ENCODE data around the gene GPATCH8.

The GPATCH8 gene

DNA sequence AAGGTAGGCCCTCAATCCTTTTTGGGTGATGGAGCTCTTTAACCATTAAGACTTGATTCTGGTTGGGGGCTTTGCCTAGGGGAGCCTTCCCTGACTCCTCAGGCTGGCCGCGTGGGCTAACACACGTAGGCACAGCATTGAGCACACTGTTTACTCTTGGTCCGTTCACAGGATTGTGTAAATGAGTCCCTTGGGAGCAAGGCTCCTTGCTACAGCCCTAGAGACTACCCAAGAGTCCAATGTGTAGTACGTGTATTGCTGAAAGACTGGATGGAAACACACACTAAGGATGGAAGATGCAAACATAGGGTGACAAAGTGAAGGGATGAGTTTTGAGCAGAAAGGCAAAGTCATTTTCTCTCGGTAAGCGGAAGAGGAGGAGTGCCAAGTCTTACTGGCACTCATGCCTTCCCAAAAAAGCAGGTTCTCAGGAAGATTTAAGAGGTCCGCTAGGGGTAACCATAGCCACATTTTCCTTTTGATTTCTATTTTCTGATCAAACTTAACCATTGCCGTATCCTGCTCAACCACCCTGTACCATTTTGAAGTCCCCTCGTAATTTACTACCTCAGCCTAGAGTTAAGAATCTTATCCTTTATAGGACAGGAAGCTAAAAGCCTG lies 112.8 kb downstream of the GPATCH8 start:
- DNase-seq (ENCODE audit: low read depth in 1 of 2, low spot score in 1 of 2): no peak
- in situ Hi-C loops (cut with HindIII; ENCODE audit: low pct_unique_long_range_greater_than_20kb, low sequenced_read_pairs): no loop called here
- TF ChIP-seq JUND (IDR thresholded peaks at IDR 0.05; ENCODE audit: low read depth): no peak

DNA sequence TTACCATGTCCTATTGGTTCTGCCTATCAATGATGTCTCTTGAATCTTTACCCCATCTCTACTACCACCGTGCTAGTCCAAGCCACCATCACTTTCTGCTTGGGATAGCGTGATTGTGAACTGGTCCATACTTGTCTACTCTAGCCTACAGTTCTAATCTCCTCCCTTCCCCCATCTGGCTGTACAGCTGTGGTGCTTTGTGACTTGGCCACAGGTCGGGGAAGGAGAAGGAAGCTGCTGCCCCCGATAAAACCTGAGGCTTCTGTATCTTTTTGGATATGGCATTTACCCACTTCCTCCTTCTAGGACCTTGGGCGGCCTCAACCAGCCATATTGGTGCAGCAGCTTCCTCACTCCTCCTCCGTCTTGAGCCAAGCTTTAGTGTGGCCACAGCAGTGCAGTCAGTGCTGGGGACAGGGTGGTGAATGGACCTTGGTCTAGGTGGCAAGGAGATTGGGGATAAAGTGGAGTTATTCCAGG lies 113.4 kb downstream of the GPATCH8 start:
- DNase-seq (ENCODE audit: low read depth in 1 of 2, low spot score in 1 of 2): no peak
- in situ Hi-C loops (cut with HindIII; ENCODE audit: low pct_unique_long_range_greater_than_20kb, low sequenced_read_pairs): no loop called here
- TF ChIP-seq JUND (IDR thresholded peaks at IDR 0.05; ENCODE audit: low read depth): no peak

DNA sequence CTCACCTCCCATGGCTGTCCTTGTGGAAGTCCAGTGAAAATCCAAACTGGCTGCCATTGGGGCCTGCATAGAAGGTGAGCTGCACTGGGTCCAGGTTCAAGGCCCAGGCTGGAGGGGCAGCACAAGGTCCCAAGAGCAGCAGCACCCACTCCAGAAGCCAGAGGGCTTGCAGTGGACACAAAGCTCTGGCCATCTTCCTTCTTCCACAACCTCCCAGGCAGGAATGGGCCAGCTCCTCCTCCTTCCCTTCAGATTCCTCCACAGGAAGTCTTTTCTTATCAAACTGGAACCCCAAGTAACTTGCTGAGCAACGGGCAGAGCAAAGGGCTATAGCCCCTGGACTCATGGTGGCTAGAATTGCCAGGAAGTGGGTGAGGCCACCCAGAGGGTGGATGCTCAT lies 113.9 kb downstream of the GPATCH8 start, which contains the start of gene ITGA2B:
Gene ITGA2B (minus strand): TSS at position 369 of the 400 bp plus-strand sequence. CDS start 176 bp downstream, at position 193.
- in situ Hi-C loops (cut with HindIII; ENCODE audit: low pct_unique_long_range_greater_than_20kb, low sequenced_read_pairs): no loop called here
- no peak for DNase-seq (ENCODE audit: low read depth in 1 of 2, low spot score in 1 of 2)
- no peak for TF ChIP-seq JUND (IDR thresholded peaks at IDR 0.05; ENCODE audit: low read depth)

DNA sequence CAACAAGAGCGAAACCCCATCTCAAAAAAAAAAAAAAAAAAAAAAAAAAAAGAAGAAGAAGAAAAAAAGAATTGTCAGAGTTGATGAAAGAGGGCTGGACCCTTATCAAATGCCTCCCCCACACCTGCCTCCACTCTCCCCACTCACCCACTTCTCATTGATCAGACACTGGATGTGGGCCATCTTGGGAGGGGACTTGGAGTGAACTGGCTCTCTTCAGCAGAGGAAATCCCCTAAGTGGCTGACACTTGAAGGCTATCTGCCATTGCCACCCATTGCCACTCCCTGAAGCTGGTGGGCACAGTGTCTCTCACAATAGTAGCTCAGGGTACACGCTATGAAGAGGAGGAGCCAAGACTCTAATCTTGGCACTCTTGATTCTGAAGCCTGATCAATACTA lies 115.4 kb downstream of the GPATCH8 start:
- TF ChIP-seq JUND (IDR thresholded peaks at IDR 0.05; ENCODE audit: low read depth): no peak
- in situ Hi-C loops (cut with HindIII; ENCODE audit: low pct_unique_long_range_greater_than_20kb, low sequenced_read_pairs): no loop called here
- no peak for DNase-seq (ENCODE audit: low read depth in 1 of 2, low spot score in 1 of 2)

DNA sequence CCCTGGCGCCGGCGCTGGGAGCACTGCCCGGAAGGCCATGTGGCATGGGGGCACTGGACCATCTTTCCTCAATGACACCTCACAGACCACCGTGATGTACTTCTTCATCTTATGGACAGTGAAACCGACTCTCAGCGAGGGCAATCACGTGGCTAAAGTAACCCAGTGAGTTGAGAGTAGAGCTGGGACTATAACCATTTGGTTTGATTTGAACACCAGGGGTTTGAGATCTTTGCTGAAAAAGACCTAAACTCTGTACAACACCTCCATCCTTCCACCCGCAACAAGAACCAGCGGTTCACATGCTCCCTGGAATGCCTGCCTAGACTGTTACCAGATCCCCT lies 117.1 kb downstream of the GPATCH8 start:
- in situ Hi-C loops (cut with HindIII; ENCODE audit: low pct_unique_long_range_greater_than_20kb, low sequenced_read_pairs): no loop called here
- TF ChIP-seq JUND (IDR thresholded peaks at IDR 0.05; ENCODE audit: low read depth): no peak

DNA sequence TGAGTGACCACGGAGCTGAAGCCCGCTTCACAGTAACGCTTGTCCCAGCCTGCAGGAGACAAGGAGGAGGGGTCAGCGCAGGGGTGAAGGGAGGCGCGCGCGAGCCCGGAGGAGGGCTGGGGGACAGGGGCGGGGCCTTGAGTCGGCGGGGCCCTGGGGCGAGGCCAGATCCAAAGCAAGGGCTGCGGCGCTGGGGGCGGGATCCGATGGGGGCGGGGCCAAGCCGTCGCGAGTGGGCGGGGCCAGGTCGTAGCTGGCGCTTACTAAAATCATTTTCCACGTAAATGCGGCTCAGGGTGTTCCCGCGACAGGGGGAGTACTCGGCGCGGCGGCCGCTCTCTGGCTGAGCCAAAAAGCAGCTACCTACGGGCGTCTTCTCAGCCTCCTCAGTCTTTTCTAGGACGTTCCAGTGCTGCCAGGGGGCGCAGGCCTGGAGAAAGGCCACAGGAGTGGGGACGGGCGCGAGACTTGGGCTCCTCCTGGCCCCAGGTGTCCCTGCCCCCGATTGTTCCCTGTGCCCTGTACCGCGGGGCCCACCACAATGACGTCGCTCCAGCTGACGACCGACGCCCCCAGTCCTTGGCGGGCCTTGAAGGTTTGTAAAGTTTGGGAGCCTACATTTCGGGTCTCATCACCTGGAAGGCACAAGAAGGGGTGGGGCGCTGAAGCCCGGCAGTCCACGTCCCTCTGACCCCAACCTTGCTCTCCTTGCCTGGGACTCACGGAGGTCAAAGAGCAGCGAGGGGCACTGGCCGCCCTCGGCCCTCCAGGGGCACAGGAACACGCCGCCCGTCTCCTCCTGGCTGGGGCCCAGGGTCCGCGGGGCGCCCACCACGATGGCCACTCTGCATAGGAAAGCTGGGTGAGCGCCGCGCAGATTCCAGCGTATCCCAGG lies 117.7 kb downstream of the GPATCH8 start:
- in situ Hi-C loops (cut with HindIII; ENCODE audit: low pct_unique_long_range_greater_than_20kb, low sequenced_read_pairs): no loop called here
- no peak for TF ChIP-seq JUND (IDR thresholded peaks at IDR 0.05; ENCODE audit: low read depth)
- DNase-seq (ENCODE audit: low read depth in 1 of 2, low spot score in 1 of 2): peak; percentile 88 to 90

More for the DNA sequence above, 117.1 kb downstream of the GPATCH8 start:
- no peak for DNase-seq (ENCODE audit: low read depth in 1 of 2, low spot score in 1 of 2)

DNA sequence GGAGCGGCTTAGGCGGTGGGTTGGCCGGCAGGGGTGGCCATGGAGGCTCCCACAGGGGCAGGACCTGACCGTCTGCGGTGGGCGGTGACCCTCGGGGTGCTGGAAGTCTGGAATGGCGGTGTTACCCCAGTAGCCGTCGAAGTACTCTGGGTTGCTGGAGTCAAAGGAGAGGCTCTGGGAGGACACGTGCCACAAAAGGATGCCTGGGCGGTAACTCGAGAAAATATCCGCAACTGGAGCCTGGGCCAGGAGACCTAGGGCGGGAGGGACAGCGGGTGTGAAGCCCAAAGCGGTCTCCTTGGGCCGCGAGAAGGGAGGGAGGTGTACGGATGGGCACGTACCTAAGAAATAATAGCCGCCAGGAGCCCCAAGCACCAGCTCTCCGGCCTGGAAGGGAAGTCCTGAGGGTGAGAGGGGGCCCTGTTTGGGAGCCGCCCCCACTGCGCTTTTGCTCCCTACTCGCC lies 118.4 kb downstream of the GPATCH8 start:
- in situ Hi-C loops (cut with HindIII; ENCODE audit: low pct_unique_long_range_greater_than_20kb, low sequenced_read_pairs): no loop called here
- no peak for TF ChIP-seq JUND (IDR thresholded peaks at IDR 0.05; ENCODE audit: low read depth)
- DNase-seq (ENCODE audit: low read depth in 1 of 2, low spot score in 1 of 2): no peak

DNA sequence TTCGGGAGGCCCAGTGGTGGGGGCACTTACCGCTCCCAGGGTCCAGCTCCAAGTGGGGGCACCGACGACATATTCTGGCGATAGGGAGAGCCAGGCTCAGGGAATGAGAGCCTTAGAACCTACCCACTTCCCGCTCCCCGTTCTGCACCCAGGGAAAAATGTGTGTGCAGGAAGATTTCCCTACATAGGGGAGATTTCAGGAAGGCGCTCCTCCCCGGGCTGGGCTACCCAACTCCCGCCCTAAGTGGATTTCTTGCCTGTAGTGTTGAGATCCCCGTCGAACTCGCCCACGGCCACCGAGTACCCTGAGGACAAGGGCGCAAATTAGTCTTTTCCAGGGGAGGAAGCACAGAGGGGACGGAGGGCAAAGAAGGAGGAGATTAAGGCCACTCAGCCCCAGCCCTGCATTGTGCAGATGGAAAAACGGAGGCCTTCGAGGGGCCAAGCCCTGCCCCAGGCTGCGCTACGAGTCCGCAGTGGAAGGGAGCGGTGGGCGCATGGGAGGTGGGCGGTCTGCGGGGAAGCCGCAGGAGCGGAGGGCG lies 118.9 kb downstream of the GPATCH8 start:
- no peak for DNase-seq (ENCODE audit: low read depth in 1 of 2, low spot score in 1 of 2)
- in situ Hi-C loops (cut with HindIII; ENCODE audit: low pct_unique_long_range_greater_than_20kb, low sequenced_read_pairs): no loop called here
- no peak for TF ChIP-seq JUND (IDR thresholded peaks at IDR 0.05; ENCODE audit: low read depth)

DNA sequence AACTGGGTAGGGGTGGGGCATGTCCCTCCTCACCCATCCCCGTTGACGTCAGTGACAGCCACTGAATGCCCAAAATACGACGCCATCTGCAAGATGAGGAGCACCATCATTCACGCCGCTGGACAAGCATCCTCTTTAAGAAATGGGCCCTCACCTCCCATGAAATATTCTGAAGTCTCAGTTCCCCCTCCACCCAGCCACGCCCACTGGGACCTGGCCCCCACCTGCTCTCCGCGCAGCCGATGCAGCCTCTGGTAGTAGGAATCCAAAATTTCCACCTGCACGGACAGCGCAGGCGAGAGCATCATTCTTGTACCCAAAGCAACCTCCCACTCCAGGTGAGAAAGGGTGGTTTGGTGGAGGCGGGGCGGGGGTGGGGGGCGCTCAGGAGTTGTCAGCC lies 119.3 kb downstream of the GPATCH8 start:
- no peak for DNase-seq (ENCODE audit: low read depth in 1 of 2, low spot score in 1 of 2)
- no peak for TF ChIP-seq JUND (IDR thresholded peaks at IDR 0.05; ENCODE audit: low read depth)
- in situ Hi-C loops (cut with HindIII; ENCODE audit: low pct_unique_long_range_greater_than_20kb, low sequenced_read_pairs): no loop called here

DNA sequence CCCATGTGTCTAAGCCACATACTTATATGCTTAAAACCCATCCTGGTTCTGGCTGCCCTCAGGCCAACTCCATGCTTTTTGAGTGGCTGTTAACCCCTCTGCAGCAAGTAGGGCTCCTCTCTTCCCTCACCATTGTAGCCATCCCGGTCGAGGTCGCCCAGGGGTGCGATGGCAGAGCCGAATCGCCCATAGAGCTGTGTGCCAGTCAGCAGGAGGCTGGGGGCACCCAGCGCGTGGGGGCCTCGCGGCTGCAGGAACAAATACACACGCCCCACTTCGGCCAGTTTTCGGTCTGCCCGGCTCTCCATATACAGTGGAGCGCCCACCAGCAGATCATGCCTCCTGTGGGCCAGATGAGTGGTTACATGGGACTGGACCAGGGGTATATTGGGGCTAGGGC lies 119.8 kb downstream of the GPATCH8 start:
- DNase-seq (ENCODE audit: low read depth in 1 of 2, low spot score in 1 of 2): no peak
- no peak for TF ChIP-seq JUND (IDR thresholded peaks at IDR 0.05; ENCODE audit: low read depth)
- in situ Hi-C loops (cut with HindIII; ENCODE audit: low pct_unique_long_range_greater_than_20kb, low sequenced_read_pairs): no loop called here

DNA sequence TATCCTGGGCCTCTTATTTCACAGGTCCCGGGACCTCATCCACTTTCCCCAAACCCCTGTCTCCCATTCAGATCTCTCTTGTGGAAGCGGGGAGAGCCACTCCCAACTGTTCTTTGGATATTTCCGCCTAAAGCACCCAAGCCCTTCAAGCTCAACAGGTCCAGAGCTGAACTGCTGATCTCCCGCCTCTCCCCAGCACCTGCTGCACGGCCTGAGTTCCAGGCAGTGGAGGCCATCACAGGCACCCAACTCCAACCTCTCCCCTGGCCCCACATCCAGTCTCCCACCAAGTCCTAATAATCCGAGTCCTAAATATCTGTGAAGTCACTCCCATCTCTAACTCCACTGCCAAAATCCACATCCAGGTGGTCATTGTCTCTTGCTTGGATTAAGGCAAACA lies 120.3 kb downstream of the GPATCH8 start:
- in situ Hi-C loops (cut with HindIII; ENCODE audit: low pct_unique_long_range_greater_than_20kb, low sequenced_read_pairs): no loop called here
- TF ChIP-seq JUND (IDR thresholded peaks at IDR 0.05; ENCODE audit: low read depth): no peak

DNA sequence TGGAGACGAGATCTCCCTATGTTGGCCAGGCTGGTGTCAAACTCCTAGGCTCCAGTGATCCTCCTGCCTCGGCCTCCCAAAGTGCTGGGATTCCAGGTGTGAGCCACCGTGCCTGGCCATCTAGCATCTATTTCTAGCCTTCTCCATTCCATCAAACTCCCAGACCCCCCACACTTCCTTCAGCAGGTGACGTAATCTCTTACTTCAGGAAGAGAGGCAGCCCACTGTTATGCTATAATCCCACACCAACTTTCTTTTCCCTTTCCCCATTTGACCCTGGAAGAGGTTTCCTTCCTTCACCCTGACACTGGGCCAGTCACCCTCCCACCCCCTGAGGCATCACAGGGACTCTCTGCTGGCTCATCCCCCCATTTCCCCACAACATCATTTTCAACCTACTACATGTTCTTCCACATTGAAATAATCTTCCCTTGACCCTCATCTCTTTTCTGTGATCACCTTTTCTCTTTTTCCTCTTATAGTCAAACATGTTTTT lies 121.3 kb downstream of the GPATCH8 start:
- in situ Hi-C loops (cut with HindIII; ENCODE audit: low pct_unique_long_range_greater_than_20kb, low sequenced_read_pairs): no loop called here
- no peak for DNase-seq (ENCODE audit: low read depth in 1 of 2, low spot score in 1 of 2)
- TF ChIP-seq JUND (IDR thresholded peaks at IDR 0.05; ENCODE audit: low read depth): no peak

More for the DNA sequence above, 120.3 kb downstream of the GPATCH8 start:
- no peak for DNase-seq (ENCODE audit: low read depth in 1 of 2, low spot score in 1 of 2)

DNA sequence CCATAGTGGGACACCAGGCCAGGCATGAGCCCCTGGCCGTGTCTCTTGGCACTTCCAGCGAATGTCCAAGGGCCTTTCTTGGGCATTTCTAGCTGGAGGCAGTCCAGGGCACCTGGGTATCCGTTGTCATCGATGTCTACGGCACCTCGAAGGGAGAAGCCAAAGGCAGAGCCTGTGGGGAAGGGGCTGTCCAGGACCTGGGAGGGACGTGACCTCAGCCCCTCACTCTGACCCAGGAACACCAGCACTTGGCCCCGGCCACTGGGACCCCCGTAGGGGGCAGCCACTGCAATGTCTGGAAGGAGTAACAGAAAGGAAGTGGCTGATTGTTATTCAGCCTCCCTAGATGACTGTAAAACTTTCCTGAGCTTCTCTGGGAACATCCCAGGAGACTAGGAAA lies 122.4 kb downstream of the GPATCH8 start:
- no peak for TF ChIP-seq JUND (IDR thresholded peaks at IDR 0.05; ENCODE audit: low read depth)
- in situ Hi-C loops (cut with HindIII; ENCODE audit: low pct_unique_long_range_greater_than_20kb, low sequenced_read_pairs): no loop called here
- no peak for DNase-seq (ENCODE audit: low read depth in 1 of 2, low spot score in 1 of 2)

All from T47D (cell line).